NCI-H2107 treated with DMSO at 0.1 percent for 48 hours (cell line): ENCODE data around the gene PCDHGB5.
"Not testable (repeated sequence)": the region's sequence is repeated elsewhere in the genome, so short reads cannot be mapped to it uniquely, and the experiment has no call there.

Experiments
- DNase-seq: peaks from one replicate; lab custom pipeline; 2025; ENCODE audit not compliant: unreplicated experiment; lab: John Stamatoyannopoulos, UW

The PCDHGB5 gene

GRCh38 chr5:141409598-141410306 lies 12.0 kb downstream of the PCDHGB5 start:
- no peak for DNase-seq

GRCh38 chr5:141411575-141411974 lies 13.8 kb downstream of the PCDHGB5 start:
- DNase-seq = no peak

- no peak for DNase-seq
These were observed 15.2 kb downstream of the PCDHGB5 start, which contains the start of gene PCDHGA10 for GRCh38 chr5:141412854-141413539. Gene PCDHGA10, plus strand, starts transcription at chr5:141412987. Its CDS starts 189 bp downstream, at chr5:141413176.

GRCh38 chr5:141413540-141414069 lies 15.9 kb downstream of the PCDHGB5 start:
- DNase-seq = no peak

- not testable (repeated sequence) for DNase-seq
These were observed 17.0 kb downstream of the PCDHGB5 start for GRCh38 chr5:141414548-141415274.

- not testable (repeated sequence) for DNase-seq
These were observed 17.5 kb downstream of the PCDHGB5 start for GRCh38 chr5:141415275-141415618.

GRCh38 chr5:141417494-141418172 lies 19.9 kb downstream of the PCDHGB5 start, which contains the start of gene PCDHGB7:
Gene PCDHGB7, plus strand, starts transcription at chr5:141417677. Its CDS starts 183 bp downstream, at chr5:141417860.
- DNase-seq = peak; percentile 68

- no peak for DNase-seq
These were observed 21.5 kb downstream of the PCDHGB5 start for GRCh38 chr5:141419074-141419880.

GRCh38 chr5:141420855-141421488 lies 23.2 kb downstream of the PCDHGB5 start, which contains the start of gene PCDHGA11:
Gene PCDHGA11, plus strand, starts transcription at chr5:141421051. Its CDS starts 177 bp downstream, at chr5:141421228.
- no peak for DNase-seq

- no peak for DNase-seq
These were observed 23.7 kb downstream of the PCDHGB5 start for GRCh38 chr5:141421489-141421855.

GRCh38 chr5:141422742-141423291 lies 25.1 kb downstream of the PCDHGB5 start:
- DNase-seq = no peak

- DNase-seq = no peak
These were observed 30.2 kb downstream of the PCDHGB5 start for GRCh38 chr5:141427783-141428426.

GRCh38 chr5:141430332-141431113 lies 32.8 kb downstream of the PCDHGB5 start, which contains the start of gene PCDHGA12:
Gene PCDHGA12, plus strand, starts transcription at chr5:141430507. Its CDS starts 253 bp downstream, at chr5:141430760.
- no peak for DNase-seq

GRCh38 chr5:141431286-141431685 lies 33.5 kb downstream of the PCDHGB5 start:
- DNase-seq = no peak

- DNase-seq = not testable (repeated sequence)
These were observed 34.6 kb downstream of the PCDHGB5 start for GRCh38 chr5:141432308-141432707.

- DNase-seq = not testable (repeated sequence)
These were observed 35.0 kb downstream of the PCDHGB5 start for GRCh38 chr5:141432726-141433125.

- DNase-seq = no peak
These were observed 36.3 kb downstream of the PCDHGB5 start for GRCh38 chr5:141434006-141434405.

- DNase-seq = no peak
These were observed 39.5 kb downstream of the PCDHGB5 start for GRCh38 chr5:141437221-141437620.
